ENCODE measurements around the gene DMKN. TPM values are rescaled to one million over a fixed set of nuclear protein-coding genes. Genes with fewer than 3 reads are reported as not detected.

The DMKN gene
- total RNA-seq, 1 donor from 2014 or later, result not detected

Other genes with a start within 250 kb of the DMKN start
- gene USF2, start 244.7 kb downstream of the DMKN start, total RNA-seq, result 24.5 TPM
- not detected for gene HAMP, start 231.1 kb downstream of the DMKN start, total RNA-seq
- gene MAG, start 221.5 kb downstream of the DMKN start, total RNA-seq, result 1.6 TPM
- 4.7 TPM for gene CD22, start 184.5 kb downstream of the DMKN start, total RNA-seq
- not detected for gene FFAR1, start 165.7 kb downstream of the DMKN start, total RNA-seq
- not detected for gene FFAR3, start 155.2 kb downstream of the DMKN start, total RNA-seq
- not detected for gene GPR42, start 142.6 kb downstream of the DMKN start, total RNA-seq
- gene FFAR2, start 65.4 kb downstream of the DMKN start, total RNA-seq, result 1.0 TPM
- not detected for gene KRTDAP, start 23.2 kb downstream of the DMKN start, total RNA-seq
- not detected for gene SBSN, start 14.7 kb upstream of the DMKN start, total RNA-seq
- gene GAPDHS, start 19.8 kb upstream of the DMKN start, total RNA-seq, result not detected
- 55.3 TPM for gene TMEM147, start 32.0 kb upstream of the DMKN start, total RNA-seq
- gene ATP4A, start 50.0 kb upstream of the DMKN start, total RNA-seq, result not detected
- gene PMIS2, start 72.5 kb upstream of the DMKN start, total RNA-seq, result not detected
- gene HAUS5, start 99.1 kb upstream of the DMKN start, total RNA-seq, result 5.7 TPM
- gene RBM42, start 115.4 kb upstream of the DMKN start, total RNA-seq, result 20.9 TPM
- 2.1 TPM for gene ETV2, start 128.1 kb upstream of the DMKN start, total RNA-seq
- gene COX6B1, start 134.7 kb upstream of the DMKN start, total RNA-seq, result 368 TPM
- gene UPK1A, start 152.9 kb upstream of the DMKN start, total RNA-seq, result not detected
- gene ZBTB32, start 190.9 kb upstream of the DMKN start, total RNA-seq, result not detected
- 5.7 TPM for gene KMT2B, start 204.4 kb upstream of the DMKN start, total RNA-seq
- gene IGFLR1, start 228.8 kb upstream of the DMKN start, total RNA-seq, result 3.1 TPM
- gene U2AF1L4, start 231.8 kb upstream of the DMKN start, total RNA-seq, result 3.7 TPM
- 7.8 TPM for gene PSENEN, start 232.0 kb upstream of the DMKN start, total RNA-seq
- 3.1 TPM for gene LIN37, start 234.9 kb upstream of the DMKN start, total RNA-seq
- gene HSPB6, start 243.4 kb upstream of the DMKN start, total RNA-seq, result 52.7 TPM
- 1.0 TPM for gene PROSER3, start 244.5 kb upstream of the DMKN start, total RNA-seq

Measured in skeletal muscle tissue (tissue), 1 donor.